NCI-H460 (cell line): ENCODE data around the gene SND1. TPM values are rescaled to one million over a fixed set of nuclear protein-coding genes. Genes with fewer than 3 reads are reported as not detected.
"Not testable (repeated sequence)": the region's sequence is repeated elsewhere in the genome, so short reads cannot be mapped to it uniquely, and the experiment has no call there.

Experiments used
- DNase-seq: peaks from one replicate; pipeline ENCODE4 v3.0.0-alpha.2; 2016; ENCODE audit warnings: low read depth; ENCODE audit errors: extremely low read depth
- total RNA-seq: library from RNA; depleted of rRNA; stranded (reverse); fragments of >200 nt; shearing (Covaris generic); gene quantifications from 2 replicates; pipeline ENCODE4 v1.2.3, GENCODE V29; 2014

SND1 gene
- total RNA-seq, 1 experiment from 2014 or later, result 193 TPM

- no peak for DNase-seq
Observed at GRCh38 chr7:127948312-127948711, 296.3 kb downstream of the SND1 start.

DNA sequence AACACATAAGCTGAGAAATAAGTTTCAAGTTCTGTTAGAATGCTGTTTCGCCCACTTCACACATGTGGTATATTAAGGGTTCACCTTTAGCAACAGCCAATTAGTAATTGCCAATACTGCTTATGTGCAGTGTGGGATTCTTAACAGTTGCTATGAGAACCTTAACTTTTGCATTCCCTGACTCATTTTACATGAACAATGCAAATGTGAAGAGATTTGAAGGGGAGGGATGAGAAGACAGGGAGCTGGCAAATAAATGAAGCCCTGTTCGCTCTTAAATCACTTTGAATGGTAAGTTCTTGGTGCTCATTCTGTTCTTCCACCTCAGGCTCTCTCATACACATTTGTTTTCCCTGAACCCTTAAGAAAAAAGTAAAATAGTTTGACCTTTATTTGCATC lies 296.9 kb downstream of the SND1 start:
- DNase-seq, result no peak

DNA sequence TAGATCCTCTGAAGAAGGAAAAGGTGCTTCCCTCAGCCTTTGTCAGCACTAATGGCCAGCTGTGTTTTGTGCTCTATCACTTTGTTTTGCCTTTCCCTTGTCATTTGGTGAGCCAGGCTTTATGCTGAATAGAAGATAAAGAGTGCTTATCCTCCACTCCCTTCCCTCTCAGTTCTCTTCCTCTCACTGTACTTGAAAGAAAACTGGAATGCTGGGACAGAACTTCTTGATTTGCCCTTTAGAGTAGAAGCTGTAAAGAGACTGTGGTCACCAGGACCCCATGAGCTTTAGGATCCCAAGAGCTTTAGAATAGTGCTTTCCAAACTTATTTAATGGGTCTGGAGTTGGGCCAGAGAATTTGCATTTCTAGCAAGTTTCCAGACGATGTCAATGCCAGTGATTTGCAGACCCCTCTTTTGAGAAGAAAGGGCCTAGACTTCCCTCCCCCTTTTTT lies 297.8 kb downstream of the SND1 start:
- DNase-seq, result no peak

DNA sequence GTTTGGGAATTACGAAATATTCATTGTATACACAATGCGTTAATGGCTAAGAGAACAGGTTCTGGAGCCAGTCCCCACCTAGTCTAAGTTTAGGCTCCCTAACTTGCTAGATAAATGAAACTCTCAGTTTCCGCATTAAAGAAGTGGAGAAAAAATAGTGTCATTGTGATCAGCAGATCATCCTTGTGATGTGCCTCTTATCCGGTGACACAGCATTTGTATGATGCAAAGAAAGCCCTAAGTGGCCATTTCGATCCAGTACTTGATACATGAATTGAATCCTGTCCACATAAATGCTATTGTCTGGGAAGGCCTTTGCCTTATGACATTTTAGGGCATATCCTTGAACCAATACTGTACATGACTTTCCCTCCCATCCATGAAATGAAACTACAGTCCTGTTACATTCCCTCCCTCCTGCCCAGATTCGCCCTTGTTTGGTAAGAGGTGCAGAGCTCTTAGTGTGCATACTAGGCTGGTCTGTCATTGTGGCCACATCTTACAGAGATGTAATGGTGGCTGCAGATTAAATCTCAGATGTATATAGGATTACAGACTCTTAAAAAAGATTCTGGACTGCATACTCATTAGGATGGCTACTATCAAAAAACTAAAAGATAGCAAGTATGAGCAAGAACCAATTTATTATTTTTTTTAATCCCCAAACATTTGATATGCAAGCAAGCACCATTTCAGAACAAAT lies 298.4 kb downstream of the SND1 start:
- no peak for DNase-seq

DNA sequence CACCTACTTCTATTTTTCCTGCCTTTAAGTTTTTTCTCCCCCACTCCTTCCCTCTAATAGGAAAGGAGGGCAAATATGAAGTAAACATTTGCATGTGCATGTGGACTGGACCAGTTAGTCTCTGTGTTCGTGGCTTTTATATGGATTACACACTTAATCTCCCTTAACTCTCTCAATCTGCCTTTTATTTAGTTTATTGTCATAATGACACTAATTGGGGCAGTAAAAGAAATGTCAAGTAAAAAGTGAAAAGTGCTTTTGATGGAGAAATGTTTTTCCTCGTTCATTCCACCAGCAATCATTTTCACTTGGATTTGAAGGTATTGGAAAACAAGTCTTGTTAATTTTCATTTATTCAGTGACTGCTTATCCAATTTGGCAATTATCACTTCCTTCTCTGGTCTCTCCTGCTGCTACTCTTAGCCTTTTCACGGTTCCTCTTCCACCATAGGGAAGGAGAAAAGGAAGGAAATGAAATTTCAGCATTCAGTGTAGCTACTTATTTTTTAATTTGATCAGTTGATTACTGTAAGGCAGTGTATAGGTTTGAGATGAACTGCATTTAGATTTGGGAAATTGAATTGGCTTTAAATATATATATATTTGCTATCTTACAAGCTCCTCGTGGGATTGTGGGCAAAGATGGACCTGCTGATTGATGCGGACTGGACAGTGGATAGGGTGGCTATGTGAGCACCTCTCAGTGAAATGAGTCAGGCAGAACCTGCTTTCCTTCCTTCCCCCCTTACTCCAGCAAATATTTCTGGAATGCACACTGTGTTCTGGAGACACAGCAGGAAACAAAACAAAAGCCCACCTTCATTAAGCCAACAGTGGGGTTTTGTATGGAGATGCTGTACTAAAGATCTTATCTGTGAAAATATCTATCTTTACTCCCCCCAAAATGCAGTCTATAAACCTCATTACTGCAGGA lies 301.7 kb downstream of the SND1 start:
- DNase-seq, result no peak

DNA sequence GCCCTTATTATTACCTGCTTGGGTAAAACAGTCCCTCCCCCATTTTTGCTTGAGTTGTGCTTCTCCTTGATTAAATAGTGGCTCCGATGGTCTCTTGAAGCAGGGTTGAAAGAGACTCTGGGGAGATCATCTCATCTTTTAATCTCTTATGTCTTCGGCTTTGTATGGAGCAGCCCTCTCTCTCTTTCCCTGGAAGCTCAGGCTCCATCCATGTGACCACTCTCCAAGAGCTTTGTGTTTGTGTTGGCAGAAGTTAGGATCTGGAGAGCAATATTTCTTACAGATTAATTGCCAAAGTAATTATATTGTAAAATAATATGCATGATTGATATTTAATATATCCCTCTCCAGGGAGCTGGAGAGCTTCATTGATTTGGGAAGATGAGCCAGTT lies 302.4 kb downstream of the SND1 start:
- DNase-seq, result no peak

GRCh38 chr7:127955051-127955531 lies 303.1 kb downstream of the SND1 start:
- DNase-seq, result no peak

DNA sequence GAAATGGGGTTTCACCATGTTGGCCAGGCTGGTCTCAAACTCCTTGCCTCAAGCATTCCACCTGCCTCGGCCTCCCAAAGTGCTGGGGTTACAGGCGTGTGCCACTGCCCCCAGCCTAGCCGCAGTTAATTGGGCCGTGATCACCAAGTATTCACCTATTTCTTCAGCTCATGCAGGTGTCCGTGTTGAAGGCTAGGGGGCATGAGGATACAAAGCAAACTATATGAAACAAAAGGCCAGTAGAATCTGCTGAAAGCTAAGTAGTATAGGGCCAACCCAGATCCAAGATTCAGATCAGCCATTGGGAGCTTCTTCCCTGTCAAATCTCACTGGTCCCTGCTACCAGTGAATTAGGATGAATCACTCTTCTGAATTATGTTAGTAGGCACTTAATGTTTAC lies 305.9 kb downstream of the SND1 start:
- no peak for DNase-seq

GRCh38 chr7:127959770-127960169 lies 307.8 kb downstream of the SND1 start:
- DNase-seq, result no peak

- no peak for DNase-seq
Observed at GRCh38 chr7:127961786-127962453, 309.9 kb downstream of the SND1 start.

DNA sequence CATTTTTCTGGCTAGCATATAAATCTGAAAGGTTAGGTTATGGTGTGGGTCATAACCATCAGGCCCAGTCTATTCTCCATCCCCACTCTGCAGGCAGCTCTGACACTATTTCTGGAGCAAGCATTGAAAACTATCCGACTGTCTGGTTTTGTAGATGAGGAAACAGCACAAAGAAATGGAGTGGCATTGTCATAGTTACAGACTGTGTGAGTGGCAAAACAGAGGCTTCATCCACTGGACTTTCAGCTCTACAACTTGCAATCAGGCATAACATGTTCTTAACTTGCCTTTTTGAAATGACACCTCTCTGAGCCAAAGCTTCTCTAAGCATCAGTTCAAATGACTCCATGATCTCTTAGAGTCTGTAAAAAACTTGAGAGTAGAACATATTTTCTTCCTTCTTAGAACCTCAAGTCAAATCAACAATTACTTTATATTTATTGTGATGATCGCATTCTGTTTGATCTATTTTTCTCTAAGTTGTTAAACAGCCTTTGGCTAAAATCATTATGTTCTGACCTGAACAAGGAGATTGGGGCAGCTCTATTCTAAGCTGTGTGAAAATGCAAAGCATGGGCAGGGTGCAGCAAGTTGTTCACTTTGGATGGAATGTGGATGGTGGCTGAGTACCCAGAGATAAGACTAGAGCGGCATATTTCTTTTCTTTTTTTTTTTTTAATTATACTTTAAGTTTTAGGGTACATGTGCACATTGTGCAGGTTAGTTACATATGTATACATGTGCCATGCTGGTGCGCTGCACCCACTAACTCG lies 310.8 kb downstream of the SND1 start:
- DNase-seq, result no peak

DNA sequence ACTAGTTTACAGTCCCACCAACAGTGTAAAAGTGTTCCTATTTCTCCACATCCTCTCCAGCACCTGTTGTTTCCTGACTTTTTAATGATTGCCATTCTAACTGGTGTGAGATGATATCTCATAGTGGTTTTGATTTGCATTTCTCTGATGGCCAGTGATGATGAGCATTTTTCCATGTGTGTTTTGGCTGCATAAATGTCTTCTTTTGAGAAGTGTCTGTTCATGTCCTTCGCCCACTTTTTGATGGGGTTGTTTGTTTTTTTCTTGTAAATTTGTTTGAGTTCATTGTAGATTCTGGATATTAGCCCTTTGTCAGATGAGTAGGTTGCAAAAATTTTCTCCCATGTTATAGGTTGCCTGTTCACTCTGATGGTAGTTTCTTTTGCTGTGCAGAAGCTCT lies 311.9 kb downstream of the SND1 start:
- not testable (repeated sequence) for DNase-seq

GRCh38 chr7:127967281-127967680 lies 315.3 kb downstream of the SND1 start:
- DNase-seq, result no peak

GRCh38 chr7:127968547-127968946 lies 316.6 kb downstream of the SND1 start:
- no peak for DNase-seq

- DNase-seq, result no peak
Observed at GRCh38 chr7:127973832-127974231, 321.8 kb downstream of the SND1 start.

GRCh38 chr7:127974446-127975035 lies 322.5 kb downstream of the SND1 start:
- no peak for DNase-seq

DNA sequence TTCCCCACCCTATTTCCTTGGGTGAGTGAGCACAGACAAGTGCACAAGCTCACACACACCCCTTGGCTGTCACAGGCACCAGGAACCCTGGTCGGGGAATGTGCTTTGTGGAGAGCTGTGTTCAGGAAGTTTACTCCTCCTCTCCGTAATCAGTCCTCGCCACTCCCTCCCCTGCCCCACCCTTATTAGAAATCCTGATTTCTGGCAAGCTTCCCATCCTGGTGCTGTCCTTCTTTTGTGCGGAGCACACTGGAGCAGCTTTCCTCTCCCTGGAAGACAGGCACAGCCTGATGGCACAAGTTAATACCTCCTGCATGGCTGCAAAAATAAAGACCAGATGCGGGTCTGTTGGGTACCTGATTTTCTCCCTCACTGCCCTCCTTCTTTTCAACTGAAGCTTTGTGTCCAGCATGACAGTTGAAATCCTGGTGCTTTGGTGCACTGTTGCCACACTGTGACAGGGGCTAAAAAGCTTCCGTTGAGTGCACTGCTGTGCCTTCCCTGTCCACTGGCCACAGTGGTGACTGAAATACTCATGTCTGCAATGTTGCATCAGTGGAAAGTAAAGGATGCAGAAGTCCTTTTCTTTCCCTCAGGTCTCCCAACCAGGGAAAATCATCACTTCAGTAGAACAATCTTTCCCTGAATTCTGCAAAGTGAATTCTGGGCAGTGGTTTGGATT lies 324.2 kb downstream of the SND1 start:
- no peak for DNase-seq

DNA sequence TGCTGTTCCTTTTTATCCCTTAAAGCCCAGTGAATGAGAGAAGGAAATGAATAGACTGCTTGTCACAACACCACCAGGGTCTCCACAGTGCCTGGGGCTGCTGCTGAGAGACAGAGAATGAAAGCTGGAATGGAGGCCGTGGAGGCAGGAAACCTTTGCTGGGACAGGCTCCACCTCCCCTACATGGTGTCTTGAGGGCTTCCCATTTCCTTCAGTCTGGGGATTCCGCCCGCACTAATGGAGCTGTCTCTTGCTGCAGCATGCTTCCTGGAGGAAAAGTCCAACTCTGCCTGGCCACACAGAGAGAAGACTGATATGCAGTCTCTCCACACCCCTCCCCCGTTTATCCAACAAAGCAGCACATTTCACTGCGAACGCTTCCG lies 324.7 kb downstream of the SND1 start:
- DNase-seq, result no peak

DNA sequence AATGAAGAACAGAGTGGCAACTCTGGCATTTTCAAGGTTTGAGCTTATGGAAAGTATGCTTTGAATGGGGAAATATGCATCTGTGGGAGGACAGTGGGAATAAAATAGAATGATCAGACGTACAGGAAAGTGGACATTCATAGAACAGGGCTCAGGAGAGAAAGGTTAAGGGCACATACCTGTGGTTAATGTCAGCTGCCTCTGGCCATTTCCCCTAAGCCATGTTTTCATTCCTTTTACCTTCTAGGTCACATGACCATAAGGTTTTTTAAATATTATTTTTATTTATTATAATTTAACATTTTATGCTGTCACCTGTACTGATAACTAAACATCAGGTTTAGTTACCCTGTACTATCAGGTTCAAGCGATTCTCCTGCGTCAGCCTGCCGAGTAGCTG lies 326.4 kb downstream of the SND1 start:
- no peak for DNase-seq
